ENCODE data around the gene FTSJ1.

- TF ChIP-seq EZH2 (IDR thresholded peaks at IDR 0.05), result no peak
- no peak for TF ChIP-seq POLR2AphosphoS5 (IDR thresholded peaks at IDR 0.05; ENCODE audit: borderline replicate concordance, low read depth, low read length)
Measured at GRCh38 chrX:48509619-48510018, 33.6 kb downstream of the FTSJ1 start.
